ENCODE measurements around the gene ST14.
"Not testable (repeated sequence)": the region's sequence is repeated elsewhere in the genome, so short reads cannot be mapped to it uniquely, and the experiment has no call there.

ST14 gene

GRCh38 chr11:130209954-130210854 lies 50.6 kb downstream of the ST14 start:
- no peak for DNase-seq (ENCODE audit: low spot score)

DNA sequence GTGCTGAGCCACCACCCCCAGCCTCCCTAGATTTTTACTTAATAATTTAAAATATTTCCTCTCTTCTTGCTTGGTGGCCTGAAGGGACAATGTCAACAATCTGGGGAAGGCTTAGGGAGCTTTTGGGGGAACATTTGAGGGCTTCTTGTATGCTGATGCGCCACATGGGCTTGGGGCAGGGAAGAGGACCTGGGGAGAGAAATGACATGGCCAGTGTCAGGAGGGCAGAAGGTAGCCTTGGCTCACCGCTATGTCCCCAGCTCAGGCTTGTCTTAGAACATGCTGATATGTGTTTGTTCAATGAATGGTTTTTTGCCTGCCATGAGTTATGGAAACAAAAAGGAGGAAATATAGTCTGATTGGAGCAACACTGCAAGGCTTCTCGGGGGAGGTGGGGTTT lies 51.6 kb downstream of the ST14 start:
- DNase-seq (ENCODE audit: low spot score), result no peak

- no peak for DNase-seq (ENCODE audit: low spot score)
Measured at GRCh38 chr11:130211781-130212401, 52.3 kb downstream of the ST14 start.

- no peak for DNase-seq (ENCODE audit: low spot score)
Measured at GRCh38 chr11:130212431-130212961, 52.9 kb downstream of the ST14 start.

GRCh38 chr11:130213143-130213978 lies 53.8 kb downstream of the ST14 start:
- peak; percentile 96 for DNase-seq (ENCODE audit: low spot score)

DNA sequence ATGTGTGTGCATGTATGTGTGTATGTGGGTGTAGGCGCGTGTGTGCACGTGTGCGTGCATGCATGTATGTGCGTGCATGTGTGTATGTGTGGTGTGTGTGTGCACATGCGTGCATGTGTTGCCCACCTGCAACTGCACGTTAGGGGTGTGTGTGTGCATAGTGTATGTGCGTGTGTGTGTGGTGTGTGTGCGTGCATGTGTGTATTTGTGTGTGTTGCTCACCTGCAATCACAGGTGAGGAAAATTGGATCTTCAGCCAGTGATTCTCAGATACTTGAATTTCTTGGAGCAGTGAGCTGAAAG lies 54.3 kb downstream of the ST14 start:
- no peak for DNase-seq (ENCODE audit: low spot score)

GRCh38 chr11:130214861-130215530 lies 55.4 kb downstream of the ST14 start:
- DNase-seq (ENCODE audit: low spot score), result no peak

GRCh38 chr11:130215531-130216220 lies 56.1 kb downstream of the ST14 start:
- no peak for DNase-seq (ENCODE audit: low spot score)

GRCh38 chr11:130216221-130216550 lies 56.6 kb downstream of the ST14 start:
- no peak for DNase-seq (ENCODE audit: low spot score)

GRCh38 chr11:130216591-130217132 lies 57.1 kb downstream of the ST14 start:
- no peak for DNase-seq (ENCODE audit: low spot score)

- no peak for DNase-seq (ENCODE audit: low spot score)
Measured at GRCh38 chr11:130217133-130218031, 57.8 kb downstream of the ST14 start.

DNA sequence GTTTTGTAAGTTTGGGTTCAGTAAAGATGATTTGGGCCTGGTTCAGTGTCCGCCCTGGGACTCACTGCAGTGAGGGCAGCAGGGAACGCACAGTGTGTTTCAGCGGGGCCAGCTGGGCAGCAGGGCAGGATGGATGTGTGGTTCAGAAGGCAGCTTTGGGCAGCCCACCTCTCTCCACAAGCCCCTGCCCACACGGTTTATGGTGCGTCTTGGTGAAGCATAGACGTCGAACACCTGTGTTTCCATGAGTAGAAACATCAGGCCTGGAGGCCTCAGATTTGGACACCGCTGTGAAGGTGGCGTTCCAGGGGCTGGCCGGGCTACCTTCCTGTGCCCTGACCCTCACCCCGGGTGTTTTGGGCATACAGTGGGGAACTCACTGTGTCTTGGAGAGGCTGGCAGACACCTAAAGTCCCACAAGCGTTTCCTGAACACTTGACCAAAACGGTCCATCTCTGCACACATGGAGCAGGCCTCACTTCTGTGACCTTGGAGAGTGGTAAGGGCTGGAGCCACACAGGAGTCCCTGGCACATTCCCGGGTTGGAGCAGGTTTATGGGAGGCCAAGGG lies 59.0 kb downstream of the ST14 start:
- DNase-seq (ENCODE audit: low spot score), result no peak

DNA sequence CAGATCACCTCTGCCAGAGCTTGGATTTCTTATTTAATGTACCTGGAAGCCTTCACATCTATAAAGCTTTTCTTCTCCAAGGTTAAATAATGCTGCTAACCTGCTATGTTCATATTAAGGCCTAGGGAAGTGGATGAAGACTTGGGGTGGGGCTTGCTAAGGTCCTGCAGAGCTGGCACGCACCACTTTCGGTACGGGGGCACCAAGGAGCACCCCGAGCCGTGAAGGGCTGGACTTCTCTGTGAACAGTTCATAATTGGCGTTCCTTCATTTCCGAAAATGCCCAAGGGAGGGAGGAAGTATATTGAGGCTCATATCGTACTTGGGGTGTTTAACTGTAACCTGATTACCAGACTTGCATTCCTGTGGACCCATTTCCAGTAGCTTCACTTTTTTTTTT lies 59.6 kb downstream of the ST14 start:
- no peak for DNase-seq (ENCODE audit: low spot score)

GRCh38 chr11:130220311-130221035 lies 60.9 kb downstream of the ST14 start:
- no peak for DNase-seq (ENCODE audit: low spot score)

DNA sequence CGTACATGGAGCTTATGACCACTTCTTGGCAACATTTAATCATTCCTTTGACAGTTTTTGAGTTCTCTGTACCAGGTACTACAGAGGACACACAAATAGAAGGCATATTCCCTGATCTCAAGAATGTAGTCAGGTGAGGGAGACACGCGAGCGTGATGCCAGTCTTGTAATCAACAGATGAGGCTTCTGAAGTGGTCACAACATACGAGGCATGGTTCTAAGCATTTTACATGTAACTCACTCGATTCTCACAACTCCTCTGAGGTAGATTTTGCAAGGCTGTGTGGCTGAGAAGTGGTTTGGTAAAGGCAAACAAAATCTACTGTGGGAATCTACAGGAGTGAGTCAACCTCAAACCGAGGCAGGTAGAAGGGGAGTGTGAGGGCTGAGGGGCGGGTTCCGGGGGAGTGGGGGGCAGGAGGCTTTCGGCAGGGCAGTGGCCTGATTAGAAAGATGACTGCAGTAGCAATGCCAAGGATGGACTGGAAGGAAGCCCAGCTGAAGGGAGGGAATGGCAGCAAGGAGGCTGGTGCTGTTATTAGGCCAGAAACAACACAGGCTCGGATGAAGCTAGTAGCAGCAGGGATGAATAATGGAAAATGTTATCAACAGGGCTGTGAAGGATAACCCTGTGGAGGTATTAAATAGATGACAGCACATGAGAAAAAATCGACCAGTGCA lies 63.8 kb downstream of the ST14 start:
- DNase-seq (ENCODE audit: low spot score), result no peak

DNA sequence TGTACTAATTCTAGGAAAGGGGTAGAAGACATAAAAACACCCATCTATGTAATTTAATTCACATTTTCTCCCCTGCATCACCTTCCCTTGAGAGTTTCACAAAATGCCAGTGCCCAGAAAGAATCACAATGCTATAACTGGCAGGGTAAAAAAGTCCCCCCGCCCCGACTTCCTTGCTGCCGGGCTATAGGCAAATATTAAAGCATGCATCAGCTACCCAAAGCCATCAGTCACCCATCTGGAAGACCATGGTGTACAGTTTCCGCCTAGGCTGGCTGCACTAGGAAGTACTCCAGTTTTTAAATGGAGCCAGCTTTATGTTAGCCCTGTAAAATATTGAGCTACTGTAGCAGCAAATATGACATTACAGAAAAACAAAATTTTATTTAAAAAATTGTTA lies 67.8 kb downstream of the ST14 start:
- no peak for DNase-seq (ENCODE audit: low spot score)

GRCh38 chr11:130233486-130233885 lies 73.9 kb downstream of the ST14 start:
- not testable (repeated sequence) for DNase-seq (ENCODE audit: low spot score)

DNA sequence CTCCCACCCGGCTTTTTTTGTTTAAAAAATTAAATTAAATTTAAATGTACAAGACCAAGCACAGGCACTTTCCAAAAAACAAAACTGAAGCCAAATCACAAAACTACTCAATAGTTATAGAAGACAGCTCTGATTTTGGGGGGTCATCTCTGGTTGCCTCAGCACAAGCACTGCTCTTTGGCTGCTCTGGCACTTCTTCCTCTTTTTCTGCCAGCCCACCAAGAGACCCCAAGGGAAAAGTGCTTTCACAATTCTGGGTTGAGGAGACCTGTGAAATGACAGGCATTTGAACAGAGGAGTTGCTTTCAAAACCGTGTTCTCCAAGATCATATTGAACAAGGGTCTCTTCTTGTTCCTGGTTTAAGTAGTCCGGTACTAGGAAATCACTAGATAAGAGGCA lies 74.3 kb downstream of the ST14 start:
- not testable (repeated sequence) for DNase-seq (ENCODE audit: low spot score)

GRCh38 chr11:130234315-130234714 lies 74.7 kb downstream of the ST14 start:
- DNase-seq (ENCODE audit: low spot score), result no peak
